Effector memory CD8-positive, alpha-beta T cell (primary cell): ENCODE results near the gene PC.
"Not testable (repeated sequence)": the region's sequence is repeated elsewhere in the genome, so short reads cannot be mapped to it uniquely, and the experiment has no call there.

ENCODE experiments used
- ATAC-seq: fragments of 150-1000 bp; cut with Tn5 transposase; replicated peaks from 2 replicates; pipeline ENCODE4 v1.10.0; 2021; ENCODE audit warnings: mild to moderate bottlenecking, moderate library complexity
- DNase-seq, 3 experiments: peaks; one replicate each; pipeline ENCODE4 v3.0.0; 2021
- H3K27ac Mint-ChIP-seq, 2 donors: one replicate each; pipeline ENCODE4 v1.8.0; 2022; ENCODE audit warnings: mild to moderate bottlenecking in 2 of 2, mixed read lengths in 2 of 2, moderate library complexity in 2 of 2
- H3K27me3 Mint-ChIP-seq, 2 donors: one replicate each; pipeline ENCODE4 v1.8.0; 2022; ENCODE audit warnings: mixed read lengths in 2 of 2
- H3K36me3 Mint-ChIP-seq: one replicate; pipeline ENCODE4 v1.8.0; 2022; ENCODE audit warnings: mild to moderate bottlenecking, moderate library complexity, mixed read lengths; ENCODE audit not compliant: insufficient read depth
- H3K4me1 Mint-ChIP-seq, 2 donors: one replicate each; pipeline ENCODE4 v1.8.0; 2022; ENCODE audit warnings: low read depth in 2 of 2, mixed read lengths in 2 of 2
- H3K4me3 Mint-ChIP-seq, 2 donors: one replicate each; pipeline ENCODE4 v1.8.0; 2022; ENCODE audit warnings: mild to moderate bottlenecking in 2 of 2, mixed read lengths in 2 of 2, moderate library complexity in 2 of 2
- H3K9me3 Mint-ChIP-seq, 2 donors: one replicate each; pipeline ENCODE4 v1.8.0; 2022; ENCODE audit warnings: mixed read lengths in 2 of 2

The PC gene

GRCh38 chr11:66809592-66809991, 148.6 kb downstream of the PC start:
- H3K4me1 Mint-ChIP-seq, result no peaks in the 10 kb centered on the region
- no peak overlapping the region for H3K4me3 Mint-ChIP-seq
- ATAC-seq (no peak), DNase-seq (no peak)
- no peaks in the 10 kb centered on the region for H3K9me3 Mint-ChIP-seq
- H3K36me3 Mint-ChIP-seq, result no peaks in the 10 kb centered on the region
- H3K27me3 Mint-ChIP-seq, result no peaks in the 10 kb centered on the region
- no peak overlapping the region for H3K27ac Mint-ChIP-seq

GRCh38 chr11:66800720-66801428, 157.3 kb downstream of the PC start:
- no peak for ATAC-seq
- Mint-ChIP-seq H3K27ac (no peak overlapping the region), H3K4me1 (no peaks in the 10 kb centered on the region), H3K27me3 (no peaks in the 10 kb centered on the region), H3K9me3 (no peaks in the 10 kb centered on the region), H3K36me3 (peaks cover 5% of the 10 kb centered on the region), H3K4me3 (no peak overlapping the region)
- no peak for DNase-seq

GRCh38 chr11:66799815-66800214, 158.4 kb downstream of the PC start:
- not testable (repeated sequence) for H3K27ac Mint-ChIP-seq, H3K4me3 Mint-ChIP-seq, H3K4me1 Mint-ChIP-seq, ATAC-seq, H3K9me3 Mint-ChIP-seq, DNase-seq, H3K36me3 Mint-ChIP-seq, H3K27me3 Mint-ChIP-seq
